Measurements from ENCODE around the gene USP48.

USP48 gene

GRCh38 chr1:21641537-21641936 is 141.4 kb downstream of the USP48 start:
- no peak overlapping the region for H3K4me3 ChIP-seq (replicated peaks; ENCODE audit: low read depth, low read length)
- H3K36me3 ChIP-seq (ENCODE audit: control insufficient read depth, insufficient read depth, low read length) = no peaks in the 10 kb centered on the region
- no peak for TF ChIP-seq CTCF (IDR thresholded peaks at IDR 0.05; ENCODE audit: insufficient read depth, low read length, poor library complexity, severe bottlenecking)
- no peak for DNase-seq (ENCODE audit: extremely low read depth, insufficient read length)
- H3K27me3 ChIP-seq (replicated peaks; ENCODE audit: control insufficient read depth, insufficient read depth, low read length) = peaks cover 2% of the 10 kb centered on the region; the same call in 1 of the 2 replicates

GRCh38 chr1:21641076-21641475 is 141.9 kb downstream of the USP48 start:
- H3K36me3 ChIP-seq (ENCODE audit: control insufficient read depth, insufficient read depth, low read length) = no peaks in the 10 kb centered on the region
- peaks cover 1% of the 10 kb centered on the region; the same call in 1 of the 2 replicates for H3K27me3 ChIP-seq (replicated peaks; ENCODE audit: control insufficient read depth, insufficient read depth, low read length)
- H3K4me3 ChIP-seq (replicated peaks; ENCODE audit: low read depth, low read length) = no peak overlapping the region
- no peak for DNase-seq (ENCODE audit: extremely low read depth, insufficient read length)
- no peak for TF ChIP-seq CTCF (IDR thresholded peaks at IDR 0.05; ENCODE audit: insufficient read depth, low read length, poor library complexity, severe bottlenecking)

- H3K36me3 ChIP-seq (ENCODE audit: control insufficient read depth, insufficient read depth, low read length) = no peaks in the 10 kb centered on the region
Observed at GRCh38 chr1:21640653-21641052, 142.3 kb downstream of the USP48 start.

GRCh38 chr1:21639594-21640041 is 143.3 kb downstream of the USP48 start:
- H3K27me3 ChIP-seq (replicated peaks; ENCODE audit: control insufficient read depth, insufficient read depth, low read length) = no peaks in the 10 kb centered on the region; the same call in 1 of the 2 replicates
- H3K4me3 ChIP-seq (replicated peaks; ENCODE audit: low read depth, low read length) = no peak overlapping the region
- DNase-seq (ENCODE audit: extremely low read depth, insufficient read length) = no peak
- no peaks in the 10 kb centered on the region for H3K36me3 ChIP-seq (ENCODE audit: control insufficient read depth, insufficient read depth, low read length)
- TF ChIP-seq CTCF (IDR thresholded peaks at IDR 0.05; ENCODE audit: insufficient read depth, low read length, poor library complexity, severe bottlenecking) = no peak

More at GRCh38 chr1:21640653-21641052, 142.3 kb downstream of the USP48 start:
- Histone ChIP-seq H3K27me3 (replicated peaks; ENCODE audit: control insufficient read depth, insufficient read depth, low read length) (no peaks in the 10 kb centered on the region; the same call in 1 of the 2 replicates), H3K4me3 (replicated peaks; ENCODE audit: low read depth, low read length) (no peak overlapping the region)
- no peak for DNase-seq (ENCODE audit: extremely low read depth, insufficient read length)
- TF ChIP-seq CTCF (IDR thresholded peaks at IDR 0.05; ENCODE audit: insufficient read depth, low read length, poor library complexity, severe bottlenecking) = no peak

GRCh38 chr1:21638531-21639341 is 144.2 kb downstream of the USP48 start:
- Histone ChIP-seq H3K4me3 (replicated peaks; ENCODE audit: low read depth, low read length) (no peak overlapping the region), H3K36me3 (ENCODE audit: control insufficient read depth, insufficient read depth, low read length) (no peaks in the 10 kb centered on the region), H3K27me3 (replicated peaks; ENCODE audit: control insufficient read depth, insufficient read depth, low read length) (no peaks in the 10 kb centered on the region; the same call in 1 of the 2 replicates)
- TF ChIP-seq CTCF (IDR thresholded peaks at IDR 0.05; ENCODE audit: insufficient read depth, low read length, poor library complexity, severe bottlenecking) = no peak
- no peak for DNase-seq (ENCODE audit: extremely low read depth, insufficient read length)
